Measurements from ENCODE around the gene SPINK6. TPM values are rescaled to one million over a fixed set of nuclear protein-coding genes. Genes with fewer than 3 reads are reported as not detected.

Gene SPINK6
- total and polyA plus RNA-seq, 2 donors (not counting 1 experiment from before 2014, with no cell fraction given), result not detected

DNA sequence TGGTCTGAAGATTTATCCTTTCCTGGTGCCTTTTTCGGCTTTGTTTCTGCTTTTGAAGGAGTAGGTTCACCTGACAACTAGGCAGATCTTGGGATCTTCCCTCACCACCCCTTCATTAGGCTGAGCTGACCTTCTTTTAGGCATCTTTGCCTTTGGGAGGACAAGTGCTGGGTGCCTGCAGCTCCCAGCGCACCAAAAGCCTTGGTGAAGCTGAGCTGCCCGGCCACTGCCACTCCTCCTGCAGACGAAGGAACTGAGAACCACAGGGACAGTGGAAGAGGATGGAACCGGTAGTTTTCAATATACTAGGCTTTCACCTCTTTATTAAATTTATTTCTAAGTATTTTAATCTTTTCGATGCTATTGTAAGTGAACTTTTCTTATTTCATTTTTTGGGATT lies 18.7 kb downstream of the SPINK6 start:
- H3K9me3 ChIP-seq (ENCODE audit: control extremely low read depth in 1 of 3, control insufficient read depth in 2 of 3, insufficient read depth in 1 of 3, low read length in 2 of 3), result no peaks in the 10 kb centered on the region
- H3K4me3 Mint-ChIP-seq, result no peak overlapping the region
- H3K9me3 Mint-ChIP-seq (ENCODE audit: insufficient read depth), result peaks cover 2% of the 10 kb centered on the region
- WGBS (ENCODE audit: insufficient coverage), result 71% methylated on average over 1 of the region's 6 CpGs
- H3K27me3 Mint-ChIP-seq, result peaks cover 7% of the 10 kb centered on the region
- no peak overlapping the region for H3K9ac ChIP-seq (ENCODE audit: low read length)
- no peaks in the 10 kb centered on the region for H3K27me3 ChIP-seq (replicated peaks in 1 of 4; ENCODE audit: control extremely low read depth in 1 of 4, control insufficient read depth in 3 of 4, insufficient read depth in 4 of 4, low read length in 3 of 4)
- H3K79me2 ChIP-seq (ENCODE audit: control insufficient read depth, insufficient read depth, low read length), result no peaks in the 10 kb centered on the region
- ChIA-PET POLR2A (no interaction called here), CTCF (no interaction called here)
- no peak for DNase-seq
- H3K4me1 Mint-ChIP-seq, result no peaks in the 10 kb centered on the region
- intact Hi-C loops (cut with micrococcal nuclease), result no loop called here
- H2AFZ ChIP-seq (ENCODE audit: insufficient read depth, low read depth, low read length, poor library complexity, severe bottlenecking), result no peak overlapping the region
- H4K20me1 ChIP-seq (ENCODE audit: control insufficient read depth, insufficient read depth, low read length, poor library complexity, severe bottlenecking), result no peaks in the 10 kb centered on the region
- ATAC-seq (ENCODE audit: low read depth), result no peak
- H3K4me1 ChIP-seq (ENCODE audit: control insufficient read depth in 2 of 2, insufficient read depth in 2 of 2, low read length in 2 of 2), result no peaks in the 10 kb centered on the region
- H3K27ac Mint-ChIP-seq, result no peak overlapping the region
- H3K4me2 ChIP-seq (replicated peaks; ENCODE audit: low read depth, low read length, poor library complexity, severe bottlenecking), result no peak overlapping the region
- no peak overlapping the region for H3K4me3 ChIP-seq (ENCODE audit: control extremely low read depth in 1 of 5, extremely low read depth in 1 of 5, insufficient read depth in 1 of 5, low read depth in 2 of 5, low read length in 4 of 5)
- no peak overlapping the region for H3K27ac ChIP-seq (ENCODE audit: low read length in 2 of 2)
- no peaks in the 10 kb centered on the region for H3K36me3 ChIP-seq (replicated peaks in 1 of 2; ENCODE audit: control extremely low read depth in 1 of 2, control insufficient read depth in 1 of 2, extremely low read depth in 1 of 2, insufficient read depth in 2 of 2, low read length in 1 of 2)
- TF ChIP-seq EZH2 (IDR thresholded peaks at IDR 0.05; ENCODE audit: borderline replicate concordance, insufficient read depth, low read depth, low read length, poor library complexity, severe bottlenecking), result no peak
- TF ChIP-seq, protein P1, sequence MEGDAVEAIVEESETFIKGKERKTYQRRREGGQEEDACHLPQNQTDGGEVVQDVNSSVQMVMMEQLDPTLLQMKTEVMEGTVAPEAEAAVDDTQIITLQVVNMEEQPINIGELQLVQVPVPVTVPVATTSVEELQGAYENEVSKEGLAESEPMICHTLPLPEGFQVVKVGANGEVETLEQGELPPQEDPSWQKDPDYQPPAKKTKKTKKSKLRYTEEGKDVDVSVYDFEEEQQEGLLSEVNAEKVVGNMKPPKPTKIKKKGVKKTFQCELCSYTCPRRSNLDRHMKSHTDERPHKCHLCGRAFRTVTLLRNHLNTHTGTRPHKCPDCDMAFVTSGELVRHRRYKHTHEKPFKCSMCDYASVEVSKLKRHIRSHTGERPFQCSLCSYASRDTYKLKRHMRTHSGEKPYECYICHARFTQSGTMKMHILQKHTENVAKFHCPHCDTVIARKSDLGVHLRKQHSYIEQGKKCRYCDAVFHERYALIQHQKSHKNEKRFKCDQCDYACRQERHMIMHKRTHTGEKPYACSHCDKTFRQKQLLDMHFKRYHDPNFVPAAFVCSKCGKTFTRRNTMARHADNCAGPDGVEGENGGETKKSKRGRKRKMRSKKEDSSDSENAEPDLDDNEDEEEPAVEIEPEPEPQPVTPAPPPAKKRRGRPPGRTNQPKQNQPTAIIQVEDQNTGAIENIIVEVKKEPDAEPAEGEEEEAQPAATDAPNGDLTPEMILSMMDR (IDR thresholded peaks at IDR 0.05), result no peak

DNA sequence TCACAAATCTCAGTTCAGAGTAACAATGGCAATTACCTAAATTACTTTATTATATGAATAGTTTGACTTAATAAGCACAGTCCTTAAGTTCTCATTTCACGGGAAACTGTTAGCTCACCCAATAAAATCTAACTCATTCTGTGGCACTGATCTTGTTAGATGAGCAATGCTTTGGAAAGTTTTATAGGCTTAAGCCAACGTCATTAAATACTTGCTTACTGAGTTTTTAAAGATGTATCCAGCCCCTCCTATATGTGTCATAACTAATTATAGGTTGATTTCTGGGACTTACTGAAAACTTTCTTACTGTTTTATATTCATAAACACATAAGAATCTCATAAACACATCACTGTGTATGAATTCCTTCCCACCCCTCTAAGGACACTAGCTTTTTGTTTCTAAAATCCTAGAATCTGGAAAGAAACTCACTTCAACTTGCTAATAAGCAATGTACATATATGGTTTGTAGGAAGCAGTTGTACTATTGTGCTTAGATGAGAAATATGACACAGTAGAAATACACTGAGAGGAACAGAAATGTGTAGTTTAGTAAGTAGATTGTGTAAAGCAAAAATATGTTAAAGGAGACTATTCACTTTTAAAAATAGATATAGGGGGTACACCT lies 21.4 kb downstream of the SPINK6 start:
- H3K36me3 ChIP-seq (replicated peaks in 1 of 2; ENCODE audit: control extremely low read depth in 1 of 2, control insufficient read depth in 1 of 2, extremely low read depth in 1 of 2, insufficient read depth in 2 of 2, low read length in 1 of 2), result no peaks in the 10 kb centered on the region
- whole genome bisulfite sequencing (ENCODE audit: insufficient coverage), result no CpG with 5 or more reads among the region's 2 CpGs
- no peaks in the 10 kb centered on the region for H3K27me3 ChIP-seq (replicated peaks in 1 of 4; ENCODE audit: control extremely low read depth in 1 of 4, control insufficient read depth in 3 of 4, insufficient read depth in 4 of 4, low read length in 3 of 4)
- H3K9ac ChIP-seq (ENCODE audit: low read length), result no peak overlapping the region
- intact Hi-C loops (cut with micrococcal nuclease), result no loop called here
- no peaks in the 10 kb centered on the region for H3K4me1 ChIP-seq (ENCODE audit: control insufficient read depth in 2 of 2, insufficient read depth in 2 of 2, low read length in 2 of 2)
- ATAC-seq (ENCODE audit: low read depth), result no peak
- H3K4me3 Mint-ChIP-seq, result no peak overlapping the region
- H3K9me3 ChIP-seq (ENCODE audit: control extremely low read depth in 1 of 3, control insufficient read depth in 2 of 3, insufficient read depth in 1 of 3, low read length in 2 of 3), result no peaks in the 10 kb centered on the region
- no peaks in the 10 kb centered on the region for H3K9me3 Mint-ChIP-seq (ENCODE audit: insufficient read depth)
- peaks cover 10% of the 10 kb centered on the region for H3K27me3 Mint-ChIP-seq
- TF ChIP-seq, protein P1 (IDR thresholded peaks at IDR 0.05), result no peak
- no peak for TF ChIP-seq EZH2 (IDR thresholded peaks at IDR 0.05; ENCODE audit: borderline replicate concordance, insufficient read depth, low read depth, low read length, poor library complexity, severe bottlenecking)
- CTCF ChIA-PET, result no interaction called here
- no peak overlapping the region for H2AFZ ChIP-seq (ENCODE audit: insufficient read depth, low read depth, low read length, poor library complexity, severe bottlenecking)
- no peaks in the 10 kb centered on the region for H3K79me2 ChIP-seq (ENCODE audit: control insufficient read depth, insufficient read depth, low read length)
- POLR2A ChIA-PET, result no interaction called here
- no peak overlapping the region for H3K4me3 ChIP-seq (ENCODE audit: control extremely low read depth in 1 of 5, extremely low read depth in 1 of 5, insufficient read depth in 1 of 5, low read depth in 2 of 5, low read length in 4 of 5)
- no peak overlapping the region for H3K4me2 ChIP-seq (replicated peaks; ENCODE audit: low read depth, low read length, poor library complexity, severe bottlenecking)
- H3K27ac Mint-ChIP-seq, result no peak overlapping the region
- H3K27ac ChIP-seq (ENCODE audit: low read length in 2 of 2), result no peak overlapping the region
- no peaks in the 10 kb centered on the region for H4K20me1 ChIP-seq (ENCODE audit: control insufficient read depth, insufficient read depth, low read length, poor library complexity, severe bottlenecking)
- no peaks in the 10 kb centered on the region for H3K4me1 Mint-ChIP-seq
- DNase-seq, result no peak
